SK-N-SH (cell line): ENCODE measurements around the gene CEP131. TPM values are rescaled to one million over a fixed set of nuclear protein-coding genes. Genes with fewer than 3 reads are reported as not detected.

Experiments used
- CTCF ChIA-PET: fragments of 300-600, 350-600 bp; formaldehyde crosslinking; extraction: SDS; loops from one replicate; lab custom pipeline; 2021; lab: Yijun Ruan, JAX
- POLR2A ChIA-PET: fragments of 350-600 bp; sonication (Branson Sonifier 250); formaldehyde crosslinking; extraction: SDS; loops from one replicate; lab custom pipeline; 2020; ENCODE audit warnings: antibody characterized with exemption, inconsistent platforms; lab: Yijun Ruan, JAX
- DNase-seq: peaks from one replicate; pipeline ENCODE4 v3.0.0; 2012
- H2AFZ ChIP-seq: fragments of 200-600 bp; sonication (generic); 2 replicates; pipeline ENCODE4 v1.8.1; 2016; ENCODE audit warnings: antibody characterized with exemption, mild to moderate bottlenecking, low read depth
- H3F3A ChIP-seq: fragments of 200-600 bp; sonication (generic); replicated peaks from 2 replicates; pipeline ENCODE3; 2016; ENCODE audit warnings: antibody characterized with exemption, mild to moderate bottlenecking; ENCODE audit not compliant: insufficient read depth
- H3K27ac ChIP-seq, 2 experiments: fragments of 200-500 bp in 1 of 2; fragments of 200-600 bp in 1 of 2; sonication (Bioruptor generic) in 1 of 2; sonication (generic), shearing (Covaris generic) in 1 of 2; 2 replicates each; pipeline versions ENCODE4 v1.5.1 to v1.6.1; 2014 to 2016; ENCODE audit warnings: low read depth in 2 of 2, inconsistent platforms in 1 of 2, low read length in 1 of 2, mild to moderate bottlenecking in 1 of 2, mixed read lengths in 1 of 2
- H3K27me3 ChIP-seq: fragments of 200-600 bp; sonication (generic), shearing (Covaris generic); 2 replicates; pipeline ENCODE4 v1.6.1; 2016; ENCODE audit warnings: mixed run types; ENCODE audit not compliant: insufficient read depth
- H3K36me3 ChIP-seq, 2 experiments: fragments of 200-500 bp in 1 of 2; fragments of 200-600 bp in 1 of 2; sonication (Bioruptor generic) in 1 of 2; sonication (generic) in 1 of 2; replicated peaks in 1 of 2; 2 replicates each; pipeline versions ENCODE3 to v1.5.1; 2014 to 2016; ENCODE audit warnings: low read length in 1 of 2, mild to moderate bottlenecking in 1 of 2; ENCODE audit not compliant: insufficient read depth in 2 of 2, control insufficient read depth in 1 of 2
- H3K4me1 ChIP-seq, 2 experiments: fragments of 200-500 bp in 1 of 2; fragments of 200-600 bp in 1 of 2; sonication (Bioruptor generic) in 1 of 2; sonication (generic), shearing (Covaris generic) in 1 of 2; 2 replicates each; pipeline versions ENCODE4 v1.5.1 to v1.6.1; 2014 to 2016; ENCODE audit warnings: low read depth in 1 of 2, low read length in 1 of 2, mixed run types in 1 of 2; ENCODE audit not compliant: insufficient read depth in 2 of 2, control insufficient read depth in 1 of 2
- H3K4me2 ChIP-seq: fragments of 200-600 bp; sonication (generic), shearing (Covaris generic); 2 replicates; pipeline ENCODE4 v1.6.1; 2017; ENCODE audit warnings: mixed run types
- H3K4me3 ChIP-seq, 2 experiments: fragments of 200-500 bp in 1 of 2; fragments of 200-600 bp in 1 of 2; sonication (Bioruptor generic) in 1 of 2; sonication (generic), shearing (Covaris generic) in 1 of 2; 2 replicates each; pipeline versions ENCODE4 v1.5.1 to v1.8.1; 2014 to 2016; ENCODE audit warnings: low read depth in 2 of 2, inconsistent platforms in 1 of 2, low read length in 1 of 2, mild to moderate bottlenecking in 1 of 2, mixed read lengths in 1 of 2, moderate library complexity in 1 of 2
- H3K79me2 ChIP-seq: fragments of 200-600 bp; sonication (generic); 2 replicates; pipeline ENCODE4 v1.8.1; 2017; ENCODE audit warnings: mild to moderate bottlenecking; ENCODE audit not compliant: insufficient read depth
- H3K9ac ChIP-seq: fragments of 200-600 bp; sonication (generic); 2 replicates; pipeline ENCODE4 v1.6.1; 2017; ENCODE audit warnings: mixed run types
- H3K9me2 ChIP-seq: fragments of 200-600 bp; sonication (generic); 2 replicates; pipeline ENCODE4 v1.6.1; 2017; ENCODE audit warnings: mixed run types
- H3K9me3 ChIP-seq: fragments of 200-600 bp; sonication (generic); 2 replicates; pipeline ENCODE4 v1.6.1; 2017; ENCODE audit warnings: mixed run types, mild to moderate bottlenecking, moderate library complexity
- H4K20me1 ChIP-seq: fragments of 200-600 bp; sonication (generic); 2 replicates; pipeline ENCODE4 v1.6.1; 2017; ENCODE audit warnings: mild to moderate bottlenecking, mixed run types; ENCODE audit not compliant: insufficient read depth
- ELF1 ChIP-seq: IDR thresholded peaks from 2 replicates; pipeline ENCODE4 v1.4.0; 2012
- EP300 ChIP-seq, 2 experiments: IDR thresholded peaks; 2 replicates each; pipeline versions ENCODE4 v1.4.0 to v1.6.1; 2012; ENCODE audit warnings: borderline replicate concordance in 1 of 2, low read depth in 1 of 2, low read length in 1 of 2
- FOSL2 ChIP-seq: IDR thresholded peaks from 2 replicates; pipeline ENCODE4 v1.4.0; 2012; ENCODE audit warnings: low read depth, mild to moderate bottlenecking, moderate library complexity, borderline replicate concordance
- FOXM1 ChIP-seq: IDR thresholded peaks from 2 replicates; pipeline ENCODE4 v1.4.0; 2012; ENCODE audit warnings: low read depth, mild to moderate bottlenecking
- GABPA ChIP-seq: IDR thresholded peaks from 2 replicates; pipeline ENCODE4 v1.4.0; 2012; ENCODE audit warnings: low read depth, mild to moderate bottlenecking
- GATA2 ChIP-seq: sonication (generic); formaldehyde crosslinking; IDR thresholded peaks from 2 replicates; pipeline ENCODE4 v1.5.0; 2020; ENCODE audit warnings: mild to moderate bottlenecking, missing genetic modification reagents
- IRF3 ChIP-seq: fragments of 150-350 bp; IDR thresholded peaks from 2 replicates; pipeline ENCODE4 v1.6.1; 2016; ENCODE audit warnings: mild to moderate bottlenecking, low read depth, low read length
- JUND ChIP-seq: IDR thresholded peaks from 2 replicates; pipeline ENCODE4 v1.4.0; 2012
- MEF2A ChIP-seq: IDR thresholded peaks from 2 replicates; pipeline ENCODE4 v1.4.0; 2012; ENCODE audit warnings: low read depth, borderline replicate concordance
- NRF1 ChIP-seq: IDR thresholded peaks from 2 replicates; pipeline ENCODE4 v1.6.1; 2012; ENCODE audit warnings: low read depth, mild to moderate bottlenecking, low read length
- RAD21 ChIP-seq: IDR thresholded peaks from 2 replicates; pipeline ENCODE4 v1.6.1; 2012; ENCODE audit warnings: mild to moderate bottlenecking, low read length
- RXRA ChIP-seq: IDR thresholded peaks from 2 replicates; pipeline ENCODE4 v1.4.0; 2012; ENCODE audit warnings: low read depth, mild to moderate bottlenecking, borderline replicate concordance
- SIN3A ChIP-seq: IDR thresholded peaks from 2 replicates; pipeline ENCODE4 v1.6.1; 2012; ENCODE audit warnings: low read depth, mild to moderate bottlenecking, low read length, moderate library complexity, borderline replicate concordance
- TEAD4 ChIP-seq: IDR thresholded peaks from 2 replicates; pipeline ENCODE4 v1.4.0; 2012; ENCODE audit warnings: mild to moderate bottlenecking, borderline replicate concordance; ENCODE audit not compliant: insufficient read depth
- USF2 ChIP-seq: fragments of 150-350 bp; IDR thresholded peaks from 2 replicates; pipeline ENCODE4 v1.6.1; 2017; ENCODE audit warnings: antibody characterized with exemption, low read length, low read depth, borderline replicate concordance
- YY1 ChIP-seq: IDR thresholded peaks from 2 replicates; pipeline ENCODE4 v1.4.0; 2012; ENCODE audit warnings: low read depth, mild to moderate bottlenecking
- WGBS: methylation state at CpG from one replicate; pipeline ENCODE4 v1.1.6; 2017; ENCODE audit warnings: low lambda C conversion rate; 5-methylcytosine and 5-hydroxymethylcytosine counted together
- polyA plus RNA-seq, 3 experiments: library from polyadenylated mRNA; depleted of rRNA; stranded (reverse); fragments of >200 nt; gene quantifications; 2 replicates each; pipeline ENCODE4 v1.2.3, GENCODE V29; 2012
- TF ChIP-seq, protein P1 (sequence below): IDR thresholded peaks from 2 replicates; pipeline ENCODE4; 2012
- TF ChIP-seq, protein P2 (sequence below): IDR thresholded peaks from 2 replicates; pipeline ENCODE4 v1.4.0; 2012; ENCODE audit warnings: low read depth, borderline replicate concordance

Gene CEP131
- polyA plus RNA-seq, 1 of the 3 experiments (the other 2 are of a cell fraction), result 34.8 TPM

GRCh38 chr17:81271226-81271625, 48.5 kb upstream of the CEP131 start:
- Histone ChIP-seq H3F3A (peaks cover 9% of the 10 kb centered on the region), H3K27me3 (no peaks in the 10 kb centered on the region), H3K79me2 (no peaks in the 10 kb centered on the region), H3K4me3 (no peak overlapping the region), H3K9me2 (no peaks in the 10 kb centered on the region), H3K9ac (no peak overlapping the region), H3K36me3 (peaks cover 47 to 67% of the 10 kb centered on the region in 2 experiments), H3K27ac (no peak overlapping the region), H4K20me1 (no peaks in the 10 kb centered on the region), H2AFZ (no peak overlapping the region), H3K9me3 (no peaks in the 10 kb centered on the region), H3K4me1 (peaks cover 0 to 2% of the 10 kb centered on the region in 2 experiments; a peak in 1 of 4 replicates), H3K4me2 (no peak overlapping the region)
- POLR2A ChIA-PET, result no interaction called here
- CTCF ChIA-PET, result interaction anchor here (1.6 kb wide), 1 partner anchor 13 kb away, joined by 7 read pairs; no protein-coding TSS in a partner anchor
- DNase-seq, result no peak
- TF ChIP-seq GATA2 (no peak), SIN3A (no peak), GABPA (no peak), TEAD4 (no peak), RAD21 (no peak), FOXM1 (no peak), NRF1 (no peak), MEF2A (no peak), FOSL2 (no peak), RXRA (no peak), ELF1 (no peak), YY1 (no peak), USF2 (no peak), EP300 (IDR thresholded peaks at IDR 0.05; ENCODE audit: borderline replicate concordance in 1 of 2, low read depth in 1 of 2, low read length in 1 of 2) (no peak), IRF3 (no peak), JUND (no peak)
- TF ChIP-seq, protein P1, sequence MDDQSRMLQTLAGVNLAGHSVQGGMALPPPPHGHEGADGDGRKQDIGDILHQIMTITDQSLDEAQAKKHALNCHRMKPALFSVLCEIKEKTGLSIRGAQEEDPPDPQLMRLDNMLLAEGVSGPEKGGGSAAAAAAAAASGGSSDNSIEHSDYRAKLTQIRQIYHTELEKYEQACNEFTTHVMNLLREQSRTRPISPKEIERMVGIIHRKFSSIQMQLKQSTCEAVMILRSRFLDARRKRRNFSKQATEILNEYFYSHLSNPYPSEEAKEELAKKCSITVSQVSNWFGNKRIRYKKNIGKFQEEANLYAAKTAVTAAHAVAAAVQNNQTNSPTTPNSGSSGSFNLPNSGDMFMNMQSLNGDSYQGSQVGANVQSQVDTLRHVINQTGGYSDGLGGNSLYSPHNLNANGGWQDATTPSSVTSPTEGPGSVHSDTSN, result no peak
- TF ChIP-seq, protein P2, sequence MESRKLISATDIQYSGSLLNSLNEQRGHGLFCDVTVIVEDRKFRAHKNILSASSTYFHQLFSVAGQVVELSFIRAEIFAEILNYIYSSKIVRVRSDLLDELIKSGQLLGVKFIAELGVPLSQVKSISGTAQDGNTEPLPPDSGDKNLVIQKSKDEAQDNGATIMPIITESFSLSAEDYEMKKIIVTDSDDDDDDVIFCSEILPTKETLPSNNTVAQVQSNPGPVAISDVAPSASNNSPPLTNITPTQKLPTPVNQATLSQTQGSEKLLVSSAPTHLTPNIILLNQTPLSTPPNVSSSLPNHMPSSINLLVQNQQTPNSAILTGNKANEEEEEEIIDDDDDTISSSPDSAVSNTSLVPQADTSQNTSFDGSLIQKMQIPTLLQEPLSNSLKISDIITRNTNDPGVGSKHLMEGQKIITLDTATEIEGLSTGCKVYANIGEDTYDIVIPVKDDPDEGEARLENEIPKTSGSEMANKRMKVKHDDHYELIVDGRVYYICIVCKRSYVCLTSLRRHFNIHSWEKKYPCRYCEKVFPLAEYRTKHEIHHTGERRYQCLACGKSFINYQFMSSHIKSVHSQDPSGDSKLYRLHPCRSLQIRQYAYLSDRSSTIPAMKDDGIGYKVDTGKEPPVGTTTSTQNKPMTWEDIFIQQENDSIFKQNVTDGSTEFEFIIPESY, result no peak
- 97% methylated on average over 5 of the region's 12 CpGs for WGBS
